Skin of body (tissue), 2 donors: ENCODE data around the gene VPS41. TPM values are rescaled to one million over a fixed set of nuclear protein-coding genes. Genes with fewer than 3 reads are reported as not detected.
"Not testable (repeated sequence)": the region's sequence is repeated elsewhere in the genome, so short reads cannot be mapped to it uniquely, and the experiment has no call there.

Experiments used
- DNase-seq: peaks from one replicate; lab custom pipeline; 2025; lab: John Stamatoyannopoulos, UW
- total RNA-seq: library from RNA; depleted of rRNA; stranded (reverse); fragments of >200 nt; gene quantifications from one replicate; pipeline ENCODE4 v1.2.3, GENCODE V29; 2014

VPS41 gene
- total RNA-seq, 1 donor from 2014 or later, result 44.6 TPM

DNA sequence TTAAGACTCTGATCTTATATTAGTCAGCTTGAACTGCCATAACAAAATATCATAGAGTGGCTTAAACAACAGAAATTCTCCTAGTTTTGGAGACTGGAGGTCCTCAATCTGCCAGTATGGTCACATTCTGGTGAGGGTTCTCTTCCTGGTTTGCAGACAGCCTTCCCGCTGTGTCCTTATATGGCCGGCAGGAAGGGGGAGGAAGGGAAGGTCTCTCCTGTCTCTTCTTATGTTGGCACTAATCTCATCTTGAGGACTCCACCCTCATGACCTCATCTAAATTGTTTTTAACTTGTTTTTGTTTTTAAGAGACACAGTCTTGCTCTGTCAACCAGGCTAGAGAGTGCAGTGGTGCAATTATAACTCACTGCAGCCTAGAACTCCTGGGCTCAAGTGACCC is 53.1 kb downstream of the VPS41 start:
- no peak for DNase-seq

GRCh38 chr7:38855386-38855785 is 53.6 kb downstream of the VPS41 start:
- DNase-seq, result no peak

GRCh38 chr7:38854947-38855346 is 54.0 kb downstream of the VPS41 start:
- DNase-seq, result not testable (repeated sequence)

- no peak for DNase-seq
These were observed 57.7 kb downstream of the VPS41 start for GRCh38 chr7:38851321-38851720.

DNA sequence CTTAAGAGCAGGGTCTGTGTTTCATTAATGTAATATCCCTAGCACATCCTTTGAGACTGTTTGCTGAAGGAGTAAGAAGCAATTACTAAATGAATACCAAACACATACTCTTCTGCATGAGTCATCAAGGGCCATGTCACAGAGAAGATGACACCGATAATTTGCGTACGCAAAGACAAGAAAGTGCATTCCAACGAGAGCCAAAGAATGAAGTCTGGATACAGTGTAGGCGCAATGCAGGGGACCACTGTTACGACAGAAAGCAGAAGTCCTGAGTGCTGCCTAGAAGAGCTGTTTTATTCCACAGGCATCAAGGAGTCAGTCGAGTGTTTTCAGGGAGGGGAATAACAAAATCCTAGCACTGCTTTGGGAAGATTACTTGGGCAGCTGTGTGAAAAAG is 62.7 kb downstream of the VPS41 start:
- DNase-seq, result no peak

DNA sequence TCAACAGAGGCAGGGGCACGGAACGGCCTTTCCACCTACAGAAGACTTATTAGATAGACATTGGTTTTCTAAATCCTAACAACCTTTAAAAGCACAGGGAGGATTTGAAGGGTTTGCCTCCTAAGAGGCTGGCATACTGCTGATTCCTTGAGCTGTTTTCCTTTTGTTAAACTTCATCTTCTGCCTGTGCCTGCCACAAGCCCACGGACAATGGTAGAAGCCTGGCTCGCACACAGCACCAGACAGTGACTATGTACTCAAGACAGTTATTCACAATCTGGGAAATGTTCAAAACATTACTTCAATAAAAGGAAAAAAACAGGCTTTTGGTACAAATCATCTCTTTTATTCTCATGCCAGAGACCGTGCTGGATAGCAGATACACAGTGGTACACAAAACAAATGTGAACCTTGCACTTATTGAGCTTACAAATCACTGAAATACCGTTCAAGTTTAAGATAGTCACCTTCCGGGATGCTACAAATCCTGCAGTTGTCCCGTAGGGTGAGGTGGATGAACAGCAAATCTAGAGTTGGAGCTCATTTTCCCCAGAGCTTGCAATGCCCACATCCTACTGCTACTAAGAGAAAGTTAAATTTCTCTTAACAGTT is 63.9 kb downstream of the VPS41 start:
- no peak for DNase-seq

DNA sequence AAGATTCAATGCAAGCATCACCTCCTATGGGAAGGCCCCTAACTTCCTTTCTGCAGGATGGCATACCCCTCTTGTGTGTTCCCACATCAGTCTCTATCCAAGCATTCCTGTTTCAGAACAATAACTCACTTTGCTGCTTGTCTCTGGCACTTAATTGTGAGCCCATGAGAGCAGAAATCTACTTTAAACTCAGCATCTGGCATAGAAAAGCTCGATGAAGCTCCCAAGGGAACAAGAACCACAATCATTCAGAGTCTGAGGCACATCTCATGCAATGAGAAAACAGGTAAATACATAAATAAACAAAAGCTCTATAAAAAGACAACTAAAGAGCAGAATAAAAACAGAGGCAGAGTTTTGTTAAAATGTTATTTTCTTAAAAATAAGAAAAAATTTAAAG is 66.2 kb downstream of the VPS41 start:
- DNase-seq, result no peak

GRCh38 chr7:38840736-38841460 is 68.1 kb downstream of the VPS41 start:
- DNase-seq, result no peak

DNA sequence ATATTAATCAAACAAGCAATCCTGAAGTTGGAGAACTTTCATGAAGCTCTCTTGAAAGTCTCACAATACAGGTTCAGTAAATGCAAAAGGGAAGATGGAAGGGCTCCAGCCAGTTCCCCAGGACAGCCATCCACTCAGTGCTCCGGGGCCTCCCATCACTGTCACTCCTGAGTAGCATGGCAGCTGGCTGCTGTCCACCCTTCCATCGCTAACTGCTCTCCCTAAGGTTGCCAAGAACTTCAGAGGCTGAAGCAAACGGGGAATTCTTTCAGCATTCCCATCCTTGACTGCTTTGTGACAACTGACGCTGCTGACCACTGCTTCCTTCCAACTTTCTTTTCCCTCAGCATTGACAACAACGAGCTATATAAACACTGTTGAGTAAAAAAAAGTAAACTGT is 69.1 kb downstream of the VPS41 start:
- no peak for DNase-seq

DNA sequence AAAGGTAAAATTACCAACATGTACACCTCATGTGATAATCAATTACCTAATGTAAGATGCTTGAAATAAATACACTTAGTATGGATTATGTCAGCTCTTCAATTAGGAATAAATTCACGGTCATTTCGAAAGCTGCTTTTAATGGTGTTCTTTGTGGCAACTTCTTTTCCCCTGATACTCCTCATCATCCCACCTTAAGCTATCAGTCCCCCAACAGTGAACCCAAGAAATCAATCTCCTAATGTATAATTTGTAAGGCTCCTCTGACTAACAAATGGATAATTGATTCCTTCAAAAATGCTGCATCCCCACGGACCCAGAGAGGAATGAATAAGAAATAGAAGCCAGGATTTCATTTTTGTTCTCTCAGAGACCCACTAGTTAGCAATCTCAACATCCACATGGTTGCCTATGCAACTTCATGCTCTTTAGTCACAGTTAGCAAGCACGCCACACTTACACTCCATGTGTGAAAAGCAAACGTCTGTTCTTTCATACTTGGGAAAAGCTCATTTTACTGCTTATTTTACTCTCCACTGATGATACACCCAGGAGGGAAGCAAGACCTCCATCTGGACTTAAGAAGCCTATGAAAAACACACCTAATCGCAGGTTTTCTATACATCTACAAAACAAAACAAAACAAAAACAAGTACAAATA is 70.1 kb downstream of the VPS41 start:
- no peak for DNase-seq

- DNase-seq, result no peak
These were observed 74.6 kb downstream of the VPS41 start for GRCh38 chr7:38834357-38834756.

- no peak for DNase-seq
These were observed 75.7 kb downstream of the VPS41 start for GRCh38 chr7:38833329-38833728.

DNA sequence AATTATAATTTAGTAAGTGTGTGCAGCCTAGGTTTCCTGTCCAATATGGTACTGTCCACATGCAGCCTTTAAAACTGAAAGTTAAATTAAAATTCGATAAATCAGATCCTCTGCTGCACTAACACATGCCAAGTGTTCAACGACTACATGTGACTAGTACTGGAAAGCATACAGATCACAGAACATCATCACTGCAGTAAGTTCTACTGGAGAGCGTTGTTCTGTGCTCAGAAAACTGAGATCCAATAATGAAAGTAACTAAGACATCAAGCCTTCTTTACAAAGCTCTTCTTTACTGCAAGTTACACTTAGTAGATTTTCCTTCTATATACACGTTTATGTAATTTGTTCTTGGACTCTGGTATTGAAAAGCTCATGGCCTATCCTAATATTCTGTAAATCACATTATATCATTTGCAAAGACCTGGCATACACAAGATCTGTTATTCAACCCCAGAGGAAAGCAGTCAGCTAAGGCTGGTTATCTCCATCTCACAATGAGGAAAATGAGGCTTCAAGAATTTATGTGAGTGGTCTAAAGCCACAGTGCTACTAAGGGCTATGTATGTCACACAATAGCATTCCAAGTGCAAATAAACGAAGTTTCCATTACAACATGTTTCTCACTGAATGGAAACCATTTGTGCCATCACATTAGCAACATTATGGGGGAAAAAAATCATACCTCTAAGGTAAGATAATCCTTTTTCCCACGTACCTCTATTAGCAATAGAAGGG is 77.6 kb downstream of the VPS41 start:
- no peak for DNase-seq

- DNase-seq, result no peak
These were observed 78.2 kb downstream of the VPS41 start for GRCh38 chr7:38830826-38831225.

DNA sequence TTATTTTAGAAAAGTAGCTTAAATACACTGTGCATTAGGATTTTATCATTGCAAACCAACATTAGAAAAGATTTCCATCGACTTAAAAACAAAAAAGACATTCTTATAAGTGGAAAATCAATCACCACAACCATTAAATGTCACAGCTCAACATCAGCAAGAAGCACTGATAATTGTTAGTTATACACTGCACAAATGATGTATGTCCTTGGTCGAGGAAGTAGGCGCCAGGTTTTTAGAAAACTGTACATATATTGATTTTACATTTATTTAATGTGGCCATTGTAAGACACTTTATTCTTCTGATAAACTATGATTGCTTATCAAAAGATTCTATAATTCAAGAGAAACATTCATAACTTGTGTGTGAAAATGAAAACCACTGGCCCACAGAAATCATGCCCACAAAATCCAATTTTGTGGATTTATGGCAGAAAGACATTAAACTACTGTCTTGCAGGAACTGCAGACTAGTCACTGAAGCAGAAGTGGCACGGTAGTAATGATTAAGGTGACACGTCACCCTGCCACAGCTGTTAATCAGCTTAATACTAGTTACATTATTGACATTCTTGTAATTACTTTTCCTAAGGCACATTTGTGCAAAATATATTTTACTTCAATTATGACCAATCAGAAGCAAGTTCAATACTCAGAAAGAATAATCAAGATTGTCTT is 79.4 kb downstream of the VPS41 start:
- no peak for DNase-seq

DNA sequence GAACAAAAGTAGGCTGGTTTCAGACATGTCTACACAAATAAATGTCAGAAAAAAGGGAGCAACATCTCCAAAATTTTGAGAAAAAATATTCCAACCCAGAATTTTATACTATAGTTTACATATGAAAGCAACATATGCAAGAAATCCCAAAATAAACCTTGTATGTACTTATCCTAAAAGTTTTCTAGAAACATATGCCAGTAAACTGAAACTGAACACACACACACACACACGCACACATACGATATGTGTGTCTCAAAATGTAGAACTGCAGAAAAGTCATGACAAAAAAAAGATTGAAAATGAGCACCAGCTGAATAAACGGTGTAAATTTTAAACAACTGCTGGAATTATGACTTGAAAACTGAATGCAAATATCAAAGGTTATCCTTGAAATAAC is 81.0 kb downstream of the VPS41 start:
- DNase-seq, result no peak

DNA sequence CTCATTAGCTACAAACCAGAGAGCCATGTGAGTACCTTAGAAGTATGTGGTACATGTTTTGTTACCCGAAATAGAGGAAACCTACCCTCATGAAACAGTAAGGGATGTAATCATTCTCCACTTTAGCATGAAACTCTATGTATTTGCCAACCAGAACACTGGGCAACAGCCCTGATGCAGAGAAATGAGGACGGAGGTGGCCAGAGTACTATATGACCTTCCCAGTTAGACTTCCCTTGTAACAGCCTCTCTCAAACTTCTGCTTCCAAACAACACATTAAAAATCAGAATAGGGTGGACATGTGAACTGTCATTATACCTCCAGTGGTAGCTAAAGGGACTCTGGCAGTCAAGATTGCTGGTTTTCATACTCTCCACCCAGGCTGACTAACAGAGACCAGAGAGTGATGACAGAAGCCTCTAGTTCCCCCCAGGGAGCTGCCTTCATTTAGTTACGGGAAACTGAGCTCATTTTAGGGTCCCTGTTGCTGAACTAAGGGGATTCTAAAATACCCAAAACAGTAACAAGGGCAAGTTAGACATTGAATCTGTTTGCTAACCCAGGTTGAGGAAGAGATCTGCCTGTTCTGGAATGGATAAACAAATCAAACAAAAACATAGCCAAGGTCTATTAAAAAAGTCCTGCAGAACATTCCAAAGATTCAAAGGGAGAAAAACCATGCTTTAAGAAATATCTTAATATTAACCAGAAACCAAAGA is 83.1 kb downstream of the VPS41 start:
- no peak for DNase-seq

DNA sequence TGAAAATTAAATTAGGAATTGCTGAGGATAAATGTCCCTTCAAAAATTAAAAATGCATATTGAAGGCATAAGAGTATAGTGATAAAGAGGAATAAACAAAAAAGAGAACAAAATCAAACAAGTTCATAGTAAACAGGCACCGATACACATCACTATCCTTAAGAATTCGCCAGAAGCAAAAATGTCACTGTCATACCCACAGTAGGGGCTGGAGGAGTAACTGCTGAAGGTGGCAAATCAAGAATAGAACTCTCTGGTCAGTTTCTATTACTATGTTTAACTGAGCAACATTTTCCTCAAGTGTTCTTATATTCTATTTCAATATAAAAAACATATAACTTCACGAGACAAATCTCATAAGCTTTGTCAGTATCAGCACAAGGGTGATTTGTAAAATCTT is 84.0 kb downstream of the VPS41 start:
- no peak for DNase-seq

GRCh38 chr7:38822549-38822948 is 86.4 kb downstream of the VPS41 start:
- DNase-seq, result no peak

DNA sequence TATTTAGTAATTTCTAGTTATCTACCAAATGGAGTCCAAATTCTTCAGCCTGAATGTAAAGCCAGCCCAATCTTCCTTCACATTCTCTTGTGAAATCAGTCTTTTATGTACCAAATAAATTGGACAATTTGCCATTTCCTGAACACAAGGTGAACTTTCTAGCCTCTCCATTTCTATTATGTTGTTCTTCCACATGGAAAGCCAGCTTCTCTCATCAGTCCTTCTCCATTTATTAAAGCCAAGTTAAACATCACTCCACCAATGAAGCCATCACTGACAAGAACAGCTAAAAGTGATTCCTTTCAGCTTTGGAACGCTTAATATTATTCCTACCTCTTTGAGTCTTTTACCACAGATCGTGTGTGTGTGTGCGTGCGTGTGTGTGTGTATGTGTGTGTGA is 88.4 kb downstream of the VPS41 start:
- no peak for DNase-seq

DNA sequence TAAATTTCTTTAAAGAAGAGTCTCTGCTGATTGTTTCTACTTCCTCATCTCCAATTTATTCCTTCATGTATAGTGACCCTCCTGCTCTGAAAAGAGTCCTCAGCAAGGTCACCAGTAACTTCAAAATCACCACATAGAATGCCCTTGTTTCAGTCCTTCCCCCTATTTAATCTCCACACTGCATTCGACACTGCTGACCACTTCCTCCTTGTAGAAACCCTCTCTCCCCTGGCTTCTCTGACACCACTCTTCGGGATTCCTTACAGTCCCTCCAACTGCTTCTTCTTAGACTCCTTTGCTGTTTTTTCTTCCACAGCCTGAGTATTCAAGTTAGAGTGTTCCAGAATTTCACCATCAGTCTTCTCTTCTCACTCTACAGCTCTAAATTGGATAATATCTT is 89.5 kb downstream of the VPS41 start:
- DNase-seq, result no peak
